Measurements from ENCODE around the gene CALHM4. TPM values are rescaled to one million over a fixed set of nuclear protein-coding genes. Genes with fewer than 3 reads are reported as not detected.

CALHM4 gene
- total and polyA plus RNA-seq, 2 of the 8 experiments (the other 6 are each of a cell fraction or from before 2014, with no cell fraction given): not detected

GRCh38 chr6:116575227-116575626 is 21.7 kb downstream of the CALHM4 start:
- H3K79me2 ChIP-seq (ENCODE audit: control insufficient read depth in 1 of 2, insufficient read depth in 2 of 2, low read length in 2 of 2): peaks cover 5 to 50% of the 10 kb centered on the region in 2 experiments; a peak in 3 of 4 replicates
- WGBS, 2 experiments (ENCODE audit: extremely low coverage in 1 of 2, insufficient coverage in 1 of 2, insufficient read length in 1 of 2, insufficient replicate concordance in 2 of 2, low coverage in 1 of 2, low lambda C conversion rate in 2 of 2, missing lambda C conversion rate in 1 of 2): 98% methylated on average over 2 of the region's 2 CpGs; no CpG with 5 or more reads in 1 of the 2 experiments
- DNase-seq (ENCODE audit: low read depth in 1 of 2, low spot score in 2 of 2) (no peak), FAIRE-seq (no peak)
- H3K18ac ChIP-seq (ENCODE audit: extremely low read depth, low read length): no peak overlapping the region
- H3K4ac ChIP-seq (replicated peaks; ENCODE audit: insufficient read length, low read depth, low read length): no peak overlapping the region
- H3K4me2 ChIP-seq (ENCODE audit: insufficient read depth in 1 of 2, low read depth in 2 of 2, low read length in 2 of 2): no peak overlapping the region
- H3K79me1 ChIP-seq (ENCODE audit: low read depth, low read length): peaks cover 2% of the 10 kb centered on the region
- H3K4me1 ChIP-seq (replicated peaks in 1 of 4; ENCODE audit: control insufficient read depth in 3 of 4, insufficient read depth in 4 of 4, low read length in 3 of 4): peaks cover 0 to 3% (median 1%) of the 10 kb centered on the region in 4 experiments; a peak in 3 of 7 replicates
- H3K14ac ChIP-seq (ENCODE audit: insufficient read length): no peak overlapping the region
- H4K5ac ChIP-seq (ENCODE audit: insufficient read length, low read depth, low read length): no peak overlapping the region
- no peak overlapping the region for H2BK15ac ChIP-seq (ENCODE audit: low read length)
- H2BK20ac ChIP-seq (ENCODE audit: low read length): no peak overlapping the region
- H3K23me2 ChIP-seq (ENCODE audit: low read depth, low read length): peaks cover 3% of the 10 kb centered on the region; the same call in 1 of the 2 replicates
- ChIA-PET POLR2A (ENCODE audit: partially characterized antibody) (interaction anchor here (0.9 to 1.6 kb wide), 2 partner anchors 22 to 105 kb away, joined by 3 read pairs; no protein-coding TSS in a partner anchor), CTCF (ENCODE audit: partially characterized antibody) (no interaction called here)
- no peaks in the 10 kb centered on the region for H3K27me3 ChIP-seq (replicated peaks in 1 of 4; ENCODE audit: control insufficient read depth in 3 of 4, extremely low read depth in 1 of 4, insufficient read depth in 3 of 4, low read length in 3 of 4)
- peaks cover 0 to 4% of the 10 kb centered on the region in 2 experiments for H4K20me1 ChIP-seq (replicated peaks in 1 of 2; ENCODE audit: control insufficient read depth in 1 of 2, insufficient read depth in 2 of 2, low read length in 2 of 2)
- no peak overlapping the region for H3K27ac ChIP-seq (ENCODE audit: low read depth, low read length)
- H2AFZ ChIP-seq (ENCODE audit: low read length): no peak overlapping the region
- H2BK5ac ChIP-seq (ENCODE audit: low read depth, low read length): no peak overlapping the region
- H4K8ac ChIP-seq (ENCODE audit: extremely low read depth, insufficient read depth, low read length): no peak overlapping the region
- H3K9me3 ChIP-seq (ENCODE audit: insufficient read depth in 2 of 2, low read depth in 1 of 2, low read length in 1 of 2): no peaks in the 10 kb centered on the region
- no peak overlapping the region for H3K56ac ChIP-seq (replicated peaks; ENCODE audit: insufficient read length, low read depth, low read length)
- H2BK120ac ChIP-seq (replicated peaks; ENCODE audit: low read depth, low read length): no peak overlapping the region
- no peak overlapping the region for H3K4me3 ChIP-seq (ENCODE audit: extremely low read depth in 1 of 4, insufficient read depth in 2 of 4, low read depth in 3 of 4, low read length in 4 of 4)
- H3K23ac ChIP-seq (ENCODE audit: insufficient read length): no peak overlapping the region
- no peak overlapping the region for H3K9ac ChIP-seq (replicated peaks in 1 of 4; ENCODE audit: extremely low read depth in 1 of 4, low read depth in 3 of 4, low read length in 3 of 4)
- H3K36me3 ChIP-seq (ENCODE audit: control insufficient read depth in 2 of 4, insufficient read depth in 4 of 4, low read length in 3 of 4): peaks cover 0 to 2% (median 0%) of the 10 kb centered on the region in 4 experiments; a peak in 2 of 8 replicates
- no peak overlapping the region for H2BK12ac ChIP-seq (ENCODE audit: low read depth, low read length)
- no peak overlapping the region for H4K91ac ChIP-seq (replicated peaks; ENCODE audit: insufficient read length, low read length)
- no peak overlapping the region for H2AK5ac ChIP-seq (ENCODE audit: low read depth, low read length)
- TF ChIP-seq ASH2L (IDR thresholded peaks at IDR 0.05; ENCODE audit: low read length): no peak
- TF ChIP-seq SIX5 (IDR thresholded peaks at IDR 0.05; ENCODE audit: low read depth, low read length): no peak
- TF ChIP-seq RFX5 (IDR thresholded peaks at IDR 0.05; ENCODE audit: borderline replicate concordance, low read depth, low read length): no peak
- no peak for TF ChIP-seq FOSL1 (IDR thresholded peaks at IDR 0.05; ENCODE audit: insufficient read depth, low read depth, low read length)
- no peak for TF ChIP-seq KDM1A (IDR thresholded peaks at IDR 0.05; ENCODE audit: borderline replicate concordance, low read length)
- no peak for TF ChIP-seq CEBPB (IDR thresholded peaks at IDR 0.05; ENCODE audit: low read depth, low read length)
- TF ChIP-seq ATF3 (IDR thresholded peaks at IDR 0.05; ENCODE audit: insufficient read depth, low read depth, low read length): no peak
- no peak for TF ChIP-seq SIRT6 (IDR thresholded peaks at IDR 0.05; ENCODE audit: low read length)
- TF ChIP-seq BCL11A (IDR thresholded peaks at IDR 0.05; ENCODE audit: low read depth in 2 of 2, low read length in 2 of 2): no peak
- no peak for TF ChIP-seq TEAD4 (IDR thresholded peaks at IDR 0.05; ENCODE audit: low read depth, low read length)
- no peak for TF ChIP-seq CBX5 (IDR thresholded peaks at IDR 0.05; ENCODE audit: low read depth, low read length)
- no peak for TF ChIP-seq USF2 (IDR thresholded peaks at IDR 0.05; ENCODE audit: low read length)
- no peak for TF ChIP-seq RAD21 (IDR thresholded peaks at IDR 0.05 in 1 of 2, conservative IDR thresholded peaks at IDR 0.05 in 1 of 2; ENCODE audit: low read depth in 2 of 2, low read length in 2 of 2)
